K562 (cell line): Measurements from ENCODE around the gene TLCD1. TPM values are rescaled to one million over a fixed set of nuclear protein-coding genes. Genes with fewer than 3 reads are reported as not detected.
A peak's percentile ranks its signal among the peaks of the same experiment; 100 is the strongest.

Experiments
- CBFB ChIP-seq: sonication (generic); formaldehyde crosslinking; IDR thresholded peaks from 2 replicates; pipeline ENCODE4 v1.4.0; 2020; ENCODE audit warnings: mild to moderate bottlenecking, missing genetic modification reagents
- HIVEP1 ChIP-seq: fragments of 250-450 bp; sonication (Bioruptor Pico); IDR thresholded peaks from 2 replicates; pipeline ENCODE4 v1.4.0; 2020; ENCODE audit warnings: mild to moderate bottlenecking
- KLF13 ChIP-seq: fragments of 450-650 bp; IDR thresholded peaks from 2 replicates; pipeline ENCODE4 v1.6.1; 2016; ENCODE audit warnings: missing genetic modification characterization, low read depth, mild to moderate bottlenecking, missing compliant biosample characterization, moderate library complexity, borderline replicate concordance
- NFXL1 ChIP-seq: fragments of 450-650 bp; formaldehyde crosslinking; IDR thresholded peaks from 2 replicates; pipeline ENCODE4 v1.4.0; 2021; ENCODE audit warnings: mild to moderate bottlenecking
- POU5F1 ChIP-seq: fragments of 150-350 bp; IDR thresholded peaks from 2 replicates; pipeline ENCODE4 v1.6.1; 2014; ENCODE audit warnings: borderline replicate concordance, low read length, low read depth, mild to moderate bottlenecking; ENCODE audit not compliant: partially characterized antibody
- PRMT5 ChIP-seq: sonication (generic); formaldehyde crosslinking; IDR thresholded peaks from 2 replicates; pipeline ENCODE4 v1.5.0; 2020; ENCODE audit warnings: missing genetic modification reagents
- TAF7 ChIP-seq: fragments of 450-650 bp; IDR thresholded peaks from 2 replicates; pipeline ENCODE4 v1.6.1; 2016; ENCODE audit warnings: missing genetic modification characterization, missing compliant biosample characterization
- ZNF23 ChIP-seq: fragments of 250-450 bp; sonication (Bioruptor Pico); IDR thresholded peaks from 2 replicates; pipeline ENCODE4 v1.4.0; 2020; ENCODE audit warnings: mild to moderate bottlenecking
- polyA plus RNA-seq, 8 experiments: library from polyadenylated mRNA; depleted of rRNA in 4 of 8; stranded (reverse) in 5 of 8; unstranded in 3 of 8; fragments of >200 nt; fragmentation: Nextera tagmentation in 2 of 8; fragmentation: Illumina TruSeq in 1 of 8; extraction: Ambion mirVana in 2 of 8; extraction: Trizol in 1 of 8; gene quantifications; 2 replicates each; pipeline versions ENCODE4 v1.2.1 to v1.2.3, GENCODE V29; 2011 to 2014; ENCODE audit warnings: inconsistent platforms in 1 of 8, missing spikeins in 1 of 8
- total RNA-seq, 7 experiments: library from RNA; depleted of rRNA in 6 of 7; stranded (reverse); fragments of >200 nt in 6 of 7; fragmentation: Illumina TruSeq in 2 of 7; extraction: Trizol in 2 of 7; gene quantifications; 2 replicates each; pipeline versions ENCODE4 v1.2.1 to v1.2.3, GENCODE V29; 2011 to 2021; ENCODE audit warnings: low replicate concordance in 1 of 7
- TF ChIP-seq, protein P1 (sequence below): fragments of 250-450 bp; sonication (Bioruptor Pico); IDR thresholded peaks from 2 replicates; pipeline ENCODE4 v1.4.0; 2020; ENCODE audit warnings: mild to moderate bottlenecking, moderate library complexity
- TF ChIP-seq, protein P2 (sequence below): fragments of 150-350 bp; IDR thresholded peaks from 2 replicates; pipeline ENCODE4 v1.6.1; 2014; ENCODE audit warnings: low read depth, mild to moderate bottlenecking, low read length, borderline replicate concordance
- TF ChIP-seq, protein P3 (sequence below): fragments of 250-450 bp; sonication (Bioruptor Pico); IDR thresholded peaks from 2 replicates; pipeline ENCODE4 v1.4.0; 2020; ENCODE audit warnings: mild to moderate bottlenecking, moderate library complexity
- TF ChIP-seq, protein P4 (sequence below): IDR thresholded peaks from 2 replicates; pipeline ENCODE4 v1.6.1; 2014; ENCODE audit warnings: antibody characterized with exemption

TLCD1 gene
- total and polyA plus RNA-seq, 9 of the 15 experiments (the other 6 are each of a cell fraction or from before 2014, with no cell fraction given) = 6.8 to 37.7 (median 21.7) TPM

DNA sequence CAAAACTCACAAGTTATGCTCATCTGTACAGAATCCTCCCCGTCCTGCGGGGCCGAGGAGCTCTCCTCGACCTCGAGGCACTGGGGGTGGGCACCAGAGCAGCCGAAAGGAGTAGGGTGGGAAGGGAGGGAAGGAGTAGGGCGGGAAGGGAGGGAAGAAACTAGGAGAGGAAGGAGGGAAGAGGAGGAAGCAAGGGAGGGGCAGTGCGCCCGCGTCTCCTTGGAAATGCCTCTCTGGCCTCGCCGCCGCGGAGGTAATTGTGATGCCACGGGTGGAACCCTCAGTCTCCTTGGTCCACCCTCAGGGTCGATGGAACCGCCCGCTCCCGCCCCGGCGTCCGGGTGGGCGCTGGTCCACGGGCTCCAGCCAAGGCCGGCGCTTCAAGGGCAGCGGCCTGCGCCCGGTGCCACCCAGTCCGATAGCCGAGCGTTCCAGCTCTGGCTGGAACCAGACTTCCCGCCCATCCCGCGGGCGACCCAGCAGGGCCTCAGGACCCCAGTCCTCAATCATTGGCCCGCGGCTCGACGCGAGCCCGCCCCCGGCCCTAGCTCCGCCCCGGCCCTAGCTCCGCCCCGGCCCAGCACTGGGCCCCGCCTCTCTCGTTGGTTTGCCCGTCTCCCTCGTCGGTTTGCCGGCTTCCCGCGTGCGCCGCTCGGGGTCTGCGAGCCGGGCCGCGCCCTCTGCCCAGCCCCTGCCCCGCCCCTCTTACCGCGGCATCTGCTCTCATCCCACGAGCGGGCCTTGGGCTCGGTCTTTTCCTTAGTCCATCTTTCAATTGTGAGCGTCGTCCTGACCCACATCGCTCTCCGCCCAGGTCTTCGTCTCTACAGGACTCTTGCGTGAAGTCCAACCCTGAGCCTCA is 14.9 kb downstream of the TLCD1 start (continued):
- TF ChIP-seq, protein P1, sequence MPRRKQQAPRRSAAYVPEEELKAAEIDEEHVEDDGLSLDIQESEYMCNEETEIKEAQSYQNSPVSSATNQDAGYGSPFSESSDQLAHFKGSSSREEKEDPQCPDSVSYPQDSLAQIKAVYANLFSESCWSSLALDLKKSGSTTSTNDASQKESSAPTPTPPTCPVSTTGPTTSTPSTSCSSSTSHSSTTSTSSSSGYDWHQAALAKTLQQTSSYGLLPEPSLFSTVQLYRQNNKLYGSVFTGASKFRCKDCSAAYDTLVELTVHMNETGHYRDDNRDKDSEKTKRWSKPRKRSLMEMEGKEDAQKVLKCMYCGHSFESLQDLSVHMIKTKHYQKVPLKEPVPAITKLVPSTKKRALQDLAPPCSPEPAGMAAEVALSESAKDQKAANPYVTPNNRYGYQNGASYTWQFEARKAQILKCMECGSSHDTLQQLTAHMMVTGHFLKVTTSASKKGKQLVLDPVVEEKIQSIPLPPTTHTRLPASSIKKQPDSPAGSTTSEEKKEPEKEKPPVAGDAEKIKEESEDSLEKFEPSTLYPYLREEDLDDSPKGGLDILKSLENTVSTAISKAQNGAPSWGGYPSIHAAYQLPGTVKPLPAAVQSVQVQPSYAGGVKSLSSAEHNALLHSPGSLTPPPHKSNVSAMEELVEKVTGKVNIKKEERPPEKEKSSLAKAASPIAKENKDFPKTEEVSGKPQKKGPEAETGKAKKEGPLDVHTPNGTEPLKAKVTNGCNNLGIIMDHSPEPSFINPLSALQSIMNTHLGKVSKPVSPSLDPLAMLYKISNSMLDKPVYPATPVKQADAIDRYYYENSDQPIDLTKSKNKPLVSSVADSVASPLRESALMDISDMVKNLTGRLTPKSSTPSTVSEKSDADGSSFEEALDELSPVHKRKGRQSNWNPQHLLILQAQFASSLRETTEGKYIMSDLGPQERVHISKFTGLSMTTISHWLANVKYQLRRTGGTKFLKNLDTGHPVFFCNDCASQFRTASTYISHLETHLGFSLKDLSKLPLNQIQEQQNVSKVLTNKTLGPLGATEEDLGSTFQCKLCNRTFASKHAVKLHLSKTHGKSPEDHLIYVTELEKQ = no peak
- no peak for TF ChIP-seq PRMT5 (CRISPR knock-in tag)
- no peak; the same call in 1 of the 2 replicates for TF ChIP-seq NFXL1 (CRISPR knock-in tag)
- no peak for TF ChIP-seq ZNF23 (CRISPR knock-in tag)
- peak; percentile 80; the same call in 1 of the 2 replicates for TF ChIP-seq CBFB (CRISPR knock-in tag)
- TF ChIP-seq, protein P2, sequence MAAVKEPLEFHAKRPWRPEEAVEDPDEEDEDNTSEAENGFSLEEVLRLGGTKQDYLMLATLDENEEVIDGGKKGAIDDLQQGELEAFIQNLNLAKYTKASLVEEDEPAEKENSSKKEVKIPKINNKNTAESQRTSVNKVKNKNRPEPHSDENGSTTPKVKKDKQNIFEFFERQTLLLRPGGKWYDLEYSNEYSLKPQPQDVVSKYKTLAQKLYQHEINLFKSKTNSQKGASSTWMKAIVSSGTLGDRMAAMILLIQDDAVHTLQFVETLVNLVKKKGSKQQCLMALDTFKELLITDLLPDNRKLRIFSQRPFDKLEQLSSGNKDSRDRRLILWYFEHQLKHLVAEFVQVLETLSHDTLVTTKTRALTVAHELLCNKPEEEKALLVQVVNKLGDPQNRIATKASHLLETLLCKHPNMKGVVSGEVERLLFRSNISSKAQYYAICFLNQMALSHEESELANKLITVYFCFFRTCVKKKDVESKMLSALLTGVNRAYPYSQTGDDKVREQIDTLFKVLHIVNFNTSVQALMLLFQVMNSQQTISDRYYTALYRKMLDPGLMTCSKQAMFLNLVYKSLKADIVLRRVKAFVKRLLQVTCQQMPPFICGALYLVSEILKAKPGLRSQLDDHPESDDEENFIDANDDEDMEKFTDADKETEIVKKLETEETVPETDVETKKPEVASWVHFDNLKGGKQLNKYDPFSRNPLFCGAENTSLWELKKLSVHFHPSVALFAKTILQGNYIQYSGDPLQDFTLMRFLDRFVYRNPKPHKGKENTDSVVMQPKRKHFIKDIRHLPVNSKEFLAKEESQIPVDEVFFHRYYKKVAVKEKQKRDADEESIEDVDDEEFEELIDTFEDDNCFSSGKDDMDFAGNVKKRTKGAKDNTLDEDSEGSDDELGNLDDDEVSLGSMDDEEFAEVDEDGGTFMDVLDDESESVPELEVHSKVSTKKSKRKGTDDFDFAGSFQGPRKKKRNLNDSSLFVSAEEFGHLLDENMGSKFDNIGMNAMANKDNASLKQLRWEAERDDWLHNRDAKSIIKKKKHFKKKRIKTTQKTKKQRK = no peak
- TF ChIP-seq, protein P3, sequence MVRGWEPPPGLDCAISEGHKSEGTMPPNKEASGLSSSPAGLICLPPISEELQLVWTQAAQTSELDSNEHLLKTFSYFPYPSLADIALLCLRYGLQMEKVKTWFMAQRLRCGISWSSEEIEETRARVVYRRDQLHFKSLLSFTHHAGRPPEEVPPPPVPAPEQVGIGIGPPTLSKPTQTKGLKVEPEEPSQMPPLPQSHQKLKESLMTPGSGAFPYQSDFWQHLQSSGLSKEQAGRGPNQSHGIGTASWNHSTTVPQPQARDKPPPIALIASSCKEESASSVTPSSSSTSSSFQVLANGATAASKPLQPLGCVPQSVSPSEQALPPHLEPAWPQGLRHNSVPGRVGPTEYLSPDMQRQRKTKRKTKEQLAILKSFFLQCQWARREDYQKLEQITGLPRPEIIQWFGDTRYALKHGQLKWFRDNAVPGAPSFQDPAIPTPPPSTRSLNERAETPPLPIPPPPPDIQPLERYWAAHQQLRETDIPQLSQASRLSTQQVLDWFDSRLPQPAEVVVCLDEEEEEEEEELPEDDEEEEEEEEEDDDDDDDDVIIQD = no peak
- TF ChIP-seq, protein P4, sequence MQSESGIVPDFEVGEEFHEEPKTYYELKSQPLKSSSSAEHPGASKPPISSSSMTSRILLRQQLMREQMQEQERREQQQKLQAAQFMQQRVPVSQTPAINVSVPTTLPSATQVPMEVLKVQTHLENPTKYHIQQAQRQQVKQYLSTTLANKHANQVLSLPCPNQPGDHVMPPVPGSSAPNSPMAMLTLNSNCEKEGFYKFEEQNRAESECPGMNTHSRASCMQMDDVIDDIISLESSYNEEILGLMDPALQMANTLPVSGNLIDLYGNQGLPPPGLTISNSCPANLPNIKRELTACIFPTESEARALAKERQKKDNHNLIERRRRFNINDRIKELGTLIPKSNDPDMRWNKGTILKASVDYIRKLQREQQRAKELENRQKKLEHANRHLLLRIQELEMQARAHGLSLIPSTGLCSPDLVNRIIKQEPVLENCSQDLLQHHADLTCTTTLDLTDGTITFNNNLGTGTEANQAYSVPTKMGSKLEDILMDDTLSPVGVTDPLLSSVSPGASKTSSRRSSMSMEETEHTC = no peak
- TF ChIP-seq KLF13 = peak; percentile 81; the same call in 1 of the 2 replicates
- 0 out of 2 replicates have a peak, but pooled peaks have one; percentile 25 for TF ChIP-seq TAF7
- TF ChIP-seq HIVEP1 (CRISPR knock-in tag) = 0 out of 2 replicates have a peak, but pooled peaks have one; percentile 38
- TF ChIP-seq POU5F1 = no peak
